Stimulated activated CD4-positive, alpha-beta T cell treated with anti-CD3 and anti-CD28 coated beads, Interleukin-1b, Interleukin-23, amount 100 ng/mL, for 48 hours (primary cell): ENCODE data around the gene GPC4.

ENCODE experiments used
- DNase-seq: peaks from one replicate; pipeline ENCODE4 v3.0.0-alpha.2; 2020

Gene GPC4

GRCh38 chrX:133410550-133410949 lies 4.7 kb downstream of the GPC4 start:
- no peak for DNase-seq

DNA sequence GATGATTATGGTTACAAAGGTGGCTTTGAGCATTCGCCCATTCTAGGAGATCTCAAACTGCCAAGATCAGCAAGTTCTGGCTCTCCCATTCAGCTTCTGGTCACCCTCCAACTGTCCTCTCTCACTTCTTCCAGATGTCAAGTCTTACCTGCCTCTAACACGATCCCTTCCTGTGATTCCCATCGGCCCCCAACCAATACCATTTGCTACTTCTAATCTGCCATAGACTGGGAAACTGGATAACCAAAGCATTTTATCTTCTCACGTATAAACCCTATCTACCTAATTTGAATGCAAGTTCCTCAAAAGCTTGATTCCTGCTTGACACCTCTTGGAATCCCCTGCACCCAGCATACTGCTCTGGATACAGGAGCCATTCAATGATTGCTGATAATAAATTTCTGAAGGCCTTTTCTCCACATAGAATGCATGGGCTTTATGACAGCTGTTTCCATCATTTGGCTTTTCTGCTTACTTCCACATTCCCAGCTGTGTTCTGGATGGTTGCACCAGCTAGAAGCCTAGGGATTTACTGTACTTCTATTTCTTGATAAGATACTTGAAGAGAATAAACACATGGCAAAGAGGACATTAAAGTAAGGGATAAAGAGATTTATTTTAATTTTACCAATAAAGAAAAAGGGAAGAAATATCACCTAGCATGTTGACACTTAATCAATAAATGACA lies 9.6 kb downstream of the GPC4 start:
- DNase-seq: no peak

- DNase-seq: no peak
Measured at GRCh38 chrX:133403984-133404383, 11.3 kb downstream of the GPC4 start.

- DNase-seq: no peak
Measured at GRCh38 chrX:133402830-133403625, 12.3 kb downstream of the GPC4 start.

DNA sequence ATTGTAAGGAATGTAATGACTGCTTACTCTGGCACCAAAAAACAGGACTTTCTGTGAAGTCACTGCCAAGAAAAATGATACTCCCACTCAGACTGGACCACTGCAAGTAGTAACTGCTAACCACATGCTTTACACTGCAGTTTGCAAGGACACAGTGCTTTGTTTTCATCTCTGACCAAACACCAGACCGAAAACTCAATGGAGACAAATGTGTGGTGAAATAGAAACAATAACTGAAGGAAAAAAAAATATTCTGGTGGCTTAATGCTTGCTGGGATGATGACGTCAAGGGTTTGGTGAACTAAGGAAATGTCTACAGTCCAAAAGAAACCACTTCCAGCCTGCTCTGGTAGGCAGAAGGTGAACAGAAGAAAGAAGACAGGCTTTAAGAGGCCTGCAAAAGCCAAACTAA lies 13.2 kb downstream of the GPC4 start:
- no peak for DNase-seq

GRCh38 chrX:133401536-133401935 lies 13.8 kb downstream of the GPC4 start:
- no peak for DNase-seq

DNA sequence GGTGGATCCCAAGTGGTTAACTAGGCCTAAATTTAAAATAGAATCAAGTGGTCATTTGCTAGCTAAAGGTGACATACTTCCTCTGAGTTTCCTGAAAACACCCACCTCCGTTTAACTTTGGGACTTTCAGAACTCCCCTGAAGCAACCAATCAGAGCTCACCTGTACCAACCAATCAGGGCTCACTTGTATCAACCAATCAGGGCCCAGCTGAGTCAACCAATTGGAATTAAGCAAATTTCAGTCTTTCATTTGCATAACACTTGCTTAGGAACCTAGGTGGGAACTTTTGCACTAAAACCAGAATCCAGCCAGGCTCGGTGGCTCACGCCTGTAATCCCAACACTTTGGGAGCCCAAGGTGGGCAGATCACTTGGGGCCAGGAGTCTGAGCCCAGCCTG lies 15.9 kb downstream of the GPC4 start:
- DNase-seq: no peak

DNA sequence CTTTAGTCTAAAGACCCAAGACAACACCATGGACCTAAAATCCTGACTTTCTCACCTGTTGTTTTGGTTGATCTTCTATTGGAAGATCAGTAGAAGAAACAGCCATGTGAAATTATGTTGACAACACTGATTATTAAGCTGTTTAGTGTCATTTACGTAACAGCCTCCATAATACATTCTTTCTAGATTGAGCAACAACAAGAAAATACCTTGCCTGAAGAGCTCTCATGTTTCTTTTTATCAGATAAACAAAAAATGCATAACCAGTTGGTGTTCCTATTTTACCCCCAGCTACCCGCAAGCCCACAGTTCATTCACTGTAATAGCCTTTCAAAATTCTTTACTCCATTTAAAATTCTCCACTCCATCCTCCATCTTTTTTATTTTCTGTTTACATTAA lies 20.5 kb downstream of the GPC4 start:
- no peak for DNase-seq

GRCh38 chrX:133392671-133393070 lies 22.6 kb downstream of the GPC4 start:
- no peak for DNase-seq

DNA sequence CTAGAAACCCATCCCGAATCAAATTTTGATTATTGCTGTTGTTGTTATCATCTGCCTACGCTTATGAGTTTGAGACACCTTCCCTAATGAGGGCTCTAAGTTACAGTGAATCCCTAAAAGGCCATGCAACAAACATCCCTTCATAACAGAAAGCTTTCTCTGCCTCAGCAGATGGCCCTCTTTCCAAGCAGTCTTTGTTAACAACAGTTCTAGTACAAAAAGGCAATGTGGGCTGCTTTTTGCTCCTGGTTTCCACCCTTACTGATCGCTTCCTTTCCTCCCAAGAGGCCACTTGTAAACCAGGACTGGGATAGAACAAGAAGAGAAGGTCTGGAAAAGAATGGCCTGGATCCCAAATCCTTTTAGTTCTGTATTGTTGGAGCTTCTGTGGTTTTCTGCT lies 24.2 kb downstream of the GPC4 start:
- no peak for DNase-seq

DNA sequence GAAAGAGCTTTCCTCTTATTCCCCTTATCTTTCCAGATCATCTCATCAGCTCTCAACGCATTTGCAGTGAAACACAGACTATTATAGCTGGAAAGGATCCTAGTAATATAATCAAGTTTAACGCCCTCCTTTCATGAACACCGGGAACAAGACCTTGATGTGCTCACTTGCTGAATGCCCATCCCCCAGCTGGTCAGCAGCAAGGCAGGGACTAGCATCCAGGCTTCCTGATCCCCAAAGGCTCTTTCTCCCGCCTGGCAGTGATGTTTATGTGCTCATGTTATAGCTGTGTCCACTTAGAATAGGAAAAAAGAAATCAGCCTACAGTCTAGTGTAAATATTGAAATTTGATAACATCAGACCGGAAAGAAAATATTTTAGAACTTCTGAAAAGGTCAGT lies 24.6 kb downstream of the GPC4 start:
- no peak for DNase-seq

- DNase-seq: no peak
Measured at GRCh38 chrX:133389975-133390374, 25.3 kb downstream of the GPC4 start.

GRCh38 chrX:133384454-133384853 lies 30.8 kb downstream of the GPC4 start:
- no peak for DNase-seq

GRCh38 chrX:133380711-133381619 lies 34.3 kb downstream of the GPC4 start:
- DNase-seq: no peak

DNA sequence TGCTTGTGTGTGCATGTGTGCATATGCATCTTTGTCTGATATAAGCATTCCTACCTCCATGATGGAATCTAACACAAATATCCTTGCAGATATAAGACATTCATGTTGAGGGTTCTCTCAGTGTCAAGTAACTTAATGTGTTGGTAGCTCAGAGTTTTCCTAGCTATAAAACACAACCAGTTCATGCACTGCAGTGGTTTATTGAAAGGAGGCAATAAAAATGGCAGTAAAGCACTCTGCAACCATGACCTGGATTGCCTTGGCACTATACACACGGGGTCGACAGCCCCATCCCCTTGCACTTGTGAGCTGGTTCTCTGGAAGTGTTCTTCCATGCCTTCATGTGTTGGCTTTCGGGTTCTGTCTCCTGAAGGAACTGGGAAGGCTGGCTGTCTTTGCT lies 38.9 kb downstream of the GPC4 start:
- DNase-seq: no peak

GRCh38 chrX:133375615-133376340 lies 39.5 kb downstream of the GPC4 start:
- no peak for DNase-seq

GRCh38 chrX:133374874-133375387 lies 40.4 kb downstream of the GPC4 start:
- no peak for DNase-seq

- DNase-seq: no peak
Measured at GRCh38 chrX:133373386-133374079, 41.8 kb downstream of the GPC4 start.

DNA sequence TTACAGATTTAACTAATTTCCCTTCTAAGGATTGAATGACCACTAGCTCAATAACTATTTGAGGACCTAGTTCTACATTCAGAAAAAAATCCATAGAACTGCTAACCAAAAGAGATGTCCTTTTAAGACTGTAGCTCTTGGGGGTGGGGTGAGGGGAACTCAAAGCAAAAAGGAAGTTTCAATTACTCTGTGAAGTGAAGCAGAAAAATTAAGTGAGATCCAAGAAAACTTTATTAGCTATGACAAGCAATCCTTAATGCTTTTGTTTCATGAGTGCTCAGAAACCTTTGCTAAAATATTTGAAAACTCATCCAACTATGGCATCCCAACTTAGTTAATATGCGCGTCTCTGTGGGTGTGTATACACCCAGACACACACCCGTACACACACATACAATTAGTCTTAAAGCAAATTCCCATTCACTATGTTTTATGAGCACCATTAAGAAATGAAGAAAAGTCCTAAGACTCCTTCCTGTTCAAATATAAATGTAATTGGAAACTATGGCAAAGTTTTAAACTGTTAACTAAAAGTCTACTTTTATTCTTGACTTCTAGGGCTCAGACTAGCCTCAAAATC lies 44.5 kb downstream of the GPC4 start:
- no peak for DNase-seq

DNA sequence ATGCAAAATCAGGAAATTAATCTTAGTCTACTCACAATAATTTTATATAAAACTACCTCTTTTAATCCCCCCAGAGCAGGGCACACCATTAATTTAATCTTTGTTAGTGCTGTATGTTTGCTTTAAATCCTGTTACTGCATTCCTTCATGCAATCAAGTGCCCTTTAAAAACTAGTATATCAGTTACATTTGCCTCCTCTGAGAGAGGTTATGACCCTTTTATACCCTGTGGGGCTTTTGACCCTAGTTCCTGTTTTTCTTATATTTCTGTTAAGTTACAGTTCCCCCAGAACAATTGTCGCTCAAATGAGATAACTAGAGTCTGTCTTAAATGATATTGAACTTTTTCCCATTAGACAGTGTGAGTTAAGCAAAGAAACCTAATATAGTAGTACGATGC lies 46.2 kb downstream of the GPC4 start:
- no peak for DNase-seq

- DNase-seq: no peak
Measured at GRCh38 chrX:133366735-133367134, 48.6 kb downstream of the GPC4 start.
